HG02981 (cell line): ENCODE measurements around the gene HDAC8.
"Not testable (repeated sequence)": the region's sequence is repeated elsewhere in the genome, so short reads cannot be mapped to it uniquely, and the experiment has no call there.

Experiments used
- ATAC-seq: cut with Tn5 transposase; IDR thresholded peaks from one replicate; pipeline ENCODE4 v1.9.1; 2021; ENCODE audit warnings: mild to moderate bottlenecking, moderate library complexity; ENCODE audit not compliant: unreplicated experiment

HDAC8 gene

DNA sequence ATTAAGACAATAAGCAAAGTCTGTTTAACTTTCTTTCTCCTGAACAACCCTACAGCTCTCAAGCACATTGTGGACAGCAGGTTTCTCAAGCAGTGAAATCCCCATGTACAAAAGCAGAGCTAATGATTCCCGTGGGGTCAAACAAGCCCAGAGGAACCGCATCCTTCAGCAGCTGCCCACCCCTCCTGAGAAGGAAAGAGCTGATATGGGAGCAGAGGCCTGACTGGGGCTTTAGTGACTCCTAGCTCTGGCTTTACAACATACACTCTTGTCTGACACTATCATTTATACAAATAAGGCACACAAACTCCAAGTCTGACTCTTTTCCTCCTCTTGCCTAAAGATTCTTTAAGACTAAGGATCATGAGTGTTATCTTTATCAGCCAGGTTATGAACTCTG, 32.8 kb downstream of the HDAC8 start:
- ATAC-seq, result no peak

GRCh38 chrX:72536542-72536941, 36.1 kb downstream of the HDAC8 start:
- no peak for ATAC-seq

DNA sequence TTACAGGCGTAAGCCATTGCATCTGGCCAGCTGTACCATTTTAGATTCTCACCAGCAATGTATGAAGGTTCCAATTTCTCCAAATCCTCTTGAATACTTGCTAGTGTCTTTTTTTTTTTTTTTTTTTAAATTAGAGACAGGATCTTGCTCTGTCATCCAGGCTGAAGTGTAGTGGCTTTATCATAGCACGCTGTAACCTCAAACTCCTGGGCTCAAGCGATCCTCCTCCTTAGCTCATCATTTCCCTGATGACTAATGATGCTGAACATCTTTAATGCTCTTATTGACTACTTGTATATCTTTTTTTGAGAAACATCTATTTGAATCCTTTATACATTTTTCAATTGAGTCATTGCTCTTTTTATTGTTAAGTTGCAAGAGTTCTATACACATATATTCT, 40.3 kb downstream of the HDAC8 start:
- ATAC-seq, result no peak

DNA sequence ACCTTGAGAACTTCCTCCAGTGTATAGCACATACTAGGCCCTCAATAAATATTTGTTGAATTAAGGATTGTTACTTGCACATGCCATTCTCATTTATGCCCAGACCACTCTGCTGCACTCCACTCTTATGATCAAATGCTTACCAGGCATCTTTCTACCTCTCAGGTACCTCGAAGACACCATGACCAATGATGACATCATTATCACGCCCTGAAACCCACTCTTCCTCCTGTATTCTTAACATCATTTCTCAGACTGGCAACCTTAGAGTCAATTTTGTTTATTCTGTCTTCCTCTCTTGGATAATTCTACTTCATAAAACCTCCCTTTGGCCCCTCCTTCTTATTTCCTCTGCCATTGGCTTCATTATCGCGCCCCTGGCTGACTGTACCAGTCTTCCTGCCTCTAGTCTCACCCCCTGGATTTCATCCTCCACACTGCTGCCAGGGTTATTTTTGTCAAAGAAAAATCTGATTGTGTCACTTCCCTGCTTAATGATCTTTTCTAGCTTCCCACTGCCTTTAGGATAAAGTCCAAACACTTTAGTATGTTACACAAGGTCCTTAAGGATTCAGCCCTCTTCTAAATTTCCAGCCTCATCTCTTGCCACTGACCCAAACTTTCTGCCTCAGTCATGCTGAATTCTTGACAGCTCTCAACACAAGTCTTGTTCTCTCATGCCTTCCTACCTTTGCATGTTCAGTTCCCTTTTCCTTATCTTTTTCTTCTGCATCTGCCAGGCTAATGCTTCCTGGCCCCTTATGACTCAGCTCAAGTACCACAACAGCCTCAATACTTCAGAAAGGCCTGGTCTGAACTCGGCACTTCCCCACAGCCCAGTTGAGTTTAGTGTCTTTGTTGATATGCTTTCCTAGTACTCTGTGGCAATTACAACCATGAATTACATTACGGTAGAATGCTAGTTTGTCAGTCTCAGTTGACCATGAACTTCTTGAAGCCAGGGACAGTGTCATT, 45.8 kb downstream of the HDAC8 start:
- no peak for ATAC-seq

DNA sequence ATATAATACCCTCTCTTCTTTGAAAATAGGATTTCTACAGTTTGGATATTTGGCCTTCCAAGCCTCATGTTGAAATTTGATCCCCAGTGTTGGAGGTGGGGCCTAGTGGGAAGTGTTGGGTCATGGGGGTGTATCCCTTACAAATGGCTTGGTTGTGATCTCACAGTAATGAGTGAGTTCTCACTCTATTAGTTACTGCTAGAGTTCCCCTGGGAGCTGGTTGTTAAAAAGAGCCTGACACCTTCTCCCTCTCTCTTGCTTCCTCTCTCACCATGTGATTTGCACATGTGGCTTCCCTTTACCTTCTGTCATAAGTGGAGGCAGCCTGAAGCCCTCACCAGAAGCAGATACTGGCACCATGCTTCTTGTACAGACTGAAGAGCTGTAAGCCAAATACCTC, 73.9 kb downstream of the HDAC8 start:
- no peak for ATAC-seq

DNA sequence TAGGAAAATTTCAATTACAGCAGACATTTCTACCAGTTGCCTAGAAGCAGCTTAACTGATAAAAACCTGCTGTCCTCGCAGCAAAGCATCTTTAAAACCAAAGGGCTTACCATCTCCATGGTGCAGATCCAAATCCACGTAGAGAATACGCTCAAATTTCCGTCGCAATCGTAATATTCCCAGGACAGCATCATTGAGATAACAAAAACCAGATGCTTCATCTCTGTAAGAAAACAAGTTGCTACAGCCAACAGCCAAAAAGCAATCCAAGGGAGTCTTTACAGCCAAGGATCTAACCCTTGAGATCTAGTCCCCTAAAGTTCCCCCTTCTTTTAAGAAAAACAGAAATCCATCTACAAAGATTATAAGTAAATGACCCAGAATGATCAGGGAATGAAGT, 77.6 kb downstream of the HDAC8 start:
- no peak for ATAC-seq

DNA sequence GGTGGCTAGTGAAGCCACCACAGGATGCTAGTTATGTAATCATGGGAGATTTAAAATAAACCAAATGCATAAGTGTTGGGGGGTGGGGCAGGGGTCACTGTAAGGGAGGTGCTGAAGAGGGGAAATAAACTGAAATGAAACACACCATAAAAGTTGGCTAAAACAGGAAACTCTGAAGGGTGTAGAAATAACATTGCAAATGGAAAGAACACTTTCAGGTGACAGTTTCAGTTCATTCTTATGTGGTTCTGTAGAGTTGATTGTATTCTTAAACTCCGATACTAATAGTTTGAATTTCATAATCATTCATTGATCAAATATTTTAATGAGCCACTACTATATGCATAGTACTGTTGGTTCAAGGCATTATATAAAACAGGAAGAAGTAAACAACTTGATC, 80.1 kb downstream of the HDAC8 start:
- no peak for ATAC-seq

GRCh38 chrX:72490221-72490620, 82.4 kb downstream of the HDAC8 start:
- ATAC-seq, result not testable (repeated sequence)

DNA sequence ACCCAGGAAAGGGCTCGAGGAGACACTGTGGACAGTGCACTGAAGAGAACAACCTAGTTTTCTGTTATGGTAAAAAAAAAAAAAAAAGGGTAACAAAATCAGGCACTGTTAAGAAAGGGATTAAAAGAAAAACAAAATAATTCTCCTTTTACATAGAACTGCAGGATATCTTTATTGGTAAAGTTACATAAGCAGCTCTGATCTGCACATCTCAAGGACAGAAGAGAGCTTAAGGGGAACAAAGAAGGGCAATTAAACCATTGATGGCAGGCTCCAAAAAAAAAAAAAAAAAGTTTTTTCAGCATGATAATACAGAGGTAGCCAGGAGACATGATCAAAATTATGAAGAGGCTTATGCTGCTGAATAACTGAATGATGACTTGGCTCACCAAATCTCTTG, 85.0 kb downstream of the HDAC8 start:
- ATAC-seq, result no peak

DNA sequence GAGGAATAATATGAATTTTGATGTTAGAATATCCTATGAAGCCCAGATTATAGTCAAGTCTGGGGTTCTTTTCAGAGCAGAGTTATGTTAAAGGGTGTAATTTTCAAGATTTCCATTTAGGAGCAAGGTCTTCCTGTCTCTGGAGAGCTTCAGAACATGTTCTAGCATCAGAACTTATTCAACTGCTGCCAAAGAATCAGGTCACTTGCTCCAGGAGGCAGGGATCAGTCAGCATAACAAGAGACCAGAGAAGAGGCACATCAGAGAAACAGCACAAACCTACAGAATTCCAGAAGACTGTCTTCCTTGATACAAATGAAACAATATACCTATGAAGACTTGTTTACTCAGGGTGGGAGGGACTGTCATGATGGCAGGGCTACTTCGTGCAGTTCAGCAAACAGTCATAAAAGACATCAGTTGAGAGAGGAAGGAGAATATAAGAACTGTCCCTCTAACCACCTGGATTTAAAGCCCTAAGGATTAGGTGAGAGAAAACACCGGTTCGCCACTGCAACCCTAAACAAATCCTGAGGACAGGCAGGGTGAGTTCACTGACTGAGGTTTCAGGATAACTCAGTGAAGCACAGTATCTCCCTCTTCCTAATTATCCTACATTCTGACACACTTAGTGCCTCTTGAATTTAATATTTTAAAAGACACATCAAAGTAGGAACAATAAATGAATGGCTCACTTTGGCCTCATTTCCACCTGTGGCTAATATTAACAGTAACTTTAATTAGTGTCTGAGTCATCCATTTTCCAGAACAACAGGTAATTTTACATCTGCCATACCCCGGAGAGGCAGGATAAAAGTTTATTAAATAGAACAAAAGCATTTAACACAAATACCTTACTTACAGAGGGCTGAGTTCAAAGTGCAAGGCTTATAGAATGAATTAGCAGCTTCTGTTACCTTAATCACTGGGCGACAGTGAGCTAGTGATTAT, 93.0 kb downstream of the HDAC8 start:
- no peak for ATAC-seq

- ATAC-seq, result no peak
These were observed 93.8 kb downstream of the HDAC8 start for GRCh38 chrX:72478853-72479252.

GRCh38 chrX:72478351-72478750, 94.3 kb downstream of the HDAC8 start:
- ATAC-seq, result no peak

DNA sequence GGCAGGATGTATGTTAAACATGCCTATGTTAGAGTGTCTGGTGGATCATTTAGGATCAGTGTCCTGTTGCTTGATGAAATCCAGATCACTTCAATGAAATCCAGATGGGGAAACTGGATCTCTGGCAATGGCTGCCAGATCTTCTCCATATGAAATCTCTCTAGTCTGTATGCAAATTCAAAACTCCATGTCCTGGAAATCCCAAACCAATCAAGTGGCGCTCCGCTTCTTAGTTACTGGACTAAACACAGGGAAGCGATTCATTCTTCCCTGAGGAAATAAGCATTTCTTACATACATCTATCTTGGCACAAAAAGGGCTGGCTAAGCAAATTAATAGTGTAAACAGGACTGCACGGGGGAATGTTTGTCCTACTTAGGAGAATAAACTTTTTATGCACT, 94.9 kb downstream of the HDAC8 start:
- ATAC-seq, result no peak

GRCh38 chrX:72477376-72477775, 95.3 kb downstream of the HDAC8 start:
- ATAC-seq, result no peak

DNA sequence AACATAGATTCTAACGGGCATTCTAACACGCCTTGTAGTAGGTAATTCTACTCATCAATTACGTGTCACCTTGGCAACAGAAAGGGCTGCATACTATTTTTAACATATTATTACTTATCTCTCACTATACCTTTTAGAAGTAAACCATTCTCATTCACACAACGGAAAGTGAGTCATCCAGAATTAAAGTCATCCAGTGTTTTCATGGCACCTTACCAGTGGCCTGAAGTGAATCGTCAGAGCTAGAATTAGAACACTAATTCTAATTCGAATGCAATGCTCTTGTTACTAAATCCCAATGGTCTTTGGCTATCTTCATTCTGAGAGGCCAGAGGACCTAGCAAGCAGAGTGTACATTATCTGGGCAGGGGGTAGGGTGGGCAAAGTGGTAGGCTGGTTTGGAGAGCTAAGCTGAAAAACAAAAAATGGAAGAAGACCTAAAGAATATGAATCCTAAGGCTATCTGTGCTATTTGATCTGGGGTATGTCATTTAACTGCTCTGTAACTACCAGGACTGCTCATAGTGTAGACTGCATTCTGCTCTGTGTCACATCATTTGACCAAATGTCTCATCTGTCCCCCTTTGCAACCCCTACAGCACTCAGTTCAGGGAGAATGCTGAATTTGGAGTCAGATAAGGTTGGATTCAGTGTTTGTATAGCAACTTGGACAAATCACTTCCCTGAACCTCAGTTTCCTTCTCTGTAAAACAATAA, 96.5 kb downstream of the HDAC8 start:
- no peak for ATAC-seq

GRCh38 chrX:72475338-72475737, 97.3 kb downstream of the HDAC8 start:
- no peak for ATAC-seq

GRCh38 chrX:72470532-72471223, 102.0 kb downstream of the HDAC8 start:
- ATAC-seq, result no peak

- ATAC-seq, result no peak
These were observed 102.5 kb downstream of the HDAC8 start for GRCh38 chrX:72470117-72470516.

DNA sequence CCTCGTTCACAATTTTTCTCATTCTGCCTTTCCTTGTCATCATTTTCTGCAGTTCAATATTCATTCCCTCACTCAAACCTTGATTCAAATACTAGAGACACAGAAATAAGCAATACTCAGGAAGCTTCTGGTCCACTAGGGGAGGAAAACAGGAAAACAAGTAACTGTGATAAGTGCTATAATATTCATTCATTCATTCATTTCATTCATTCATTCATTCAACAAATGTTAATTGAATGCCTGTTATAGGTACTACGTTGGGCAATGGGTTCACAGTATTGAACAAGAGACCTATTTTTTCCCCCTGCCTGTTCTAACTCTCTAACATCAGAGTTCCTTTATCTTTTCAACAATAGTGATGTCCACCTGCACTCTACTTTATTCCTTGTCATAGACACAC, 104.0 kb downstream of the HDAC8 start:
- ATAC-seq, result no peak

DNA sequence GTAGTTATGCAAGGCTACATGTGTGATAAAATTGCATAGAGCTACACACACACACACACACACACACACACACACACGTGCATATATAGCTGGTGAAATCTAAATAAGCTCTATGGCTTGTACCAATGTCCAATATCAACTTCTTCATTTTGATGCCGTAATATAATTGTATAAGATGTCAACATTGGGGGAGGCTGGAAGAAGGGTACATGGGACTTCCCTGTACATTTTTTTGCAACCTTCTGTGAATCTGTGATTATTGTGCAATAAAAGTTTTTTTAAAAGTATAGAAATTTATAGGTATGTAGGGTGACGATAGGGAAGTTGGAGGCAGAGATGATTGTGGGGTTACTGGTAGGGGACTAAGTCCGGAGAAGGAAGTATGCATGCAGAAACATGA, 105.5 kb downstream of the HDAC8 start:
- ATAC-seq, result no peak
